Ramos (cell line): Measurements from ENCODE around the gene BPI.
"Not testable (repeated sequence)": the region's sequence is repeated elsewhere in the genome, so short reads cannot be mapped to it uniquely, and the experiment has no call there.

Experiments used
- in situ Hi-C: fragments of 300-500 bp; cut with MboI; formaldehyde crosslinking; loops from one replicate; pipeline ENCODE4 v1.14.3; 2022; ENCODE audit warnings: low sequenced_read_pairs; ENCODE audit not compliant: unreplicated experiment

The BPI gene

GRCh38 chr20:38353316-38353715 lies 49.4 kb downstream of the BPI start:
- in situ Hi-C loops = no loop called here

- in situ Hi-C loops = no loop called here
Measured at GRCh38 chr20:38354227-38354626, 50.3 kb downstream of the BPI start.

- in situ Hi-C loops = no loop called here
Measured at GRCh38 chr20:38355161-38356012, 51.4 kb downstream of the BPI start.

GRCh38 chr20:38357653-38358207 lies 53.8 kb downstream of the BPI start:
- in situ Hi-C loops = no loop called here

- in situ Hi-C loops = no loop called here
Measured at GRCh38 chr20:38358556-38358955, 54.6 kb downstream of the BPI start.

- in situ Hi-C loops = no loop called here
Measured at GRCh38 chr20:38363004-38363747, 59.2 kb downstream of the BPI start.

- in situ Hi-C loops = no loop called here
Measured at GRCh38 chr20:38369389-38369788, 65.4 kb downstream of the BPI start.

- in situ Hi-C loops = no loop called here
Measured at GRCh38 chr20:38372806-38373205, 68.8 kb downstream of the BPI start.

- in situ Hi-C loops = no loop called here
Measured at GRCh38 chr20:38373231-38373867, 69.4 kb downstream of the BPI start.

- in situ Hi-C loops = no loop called here
Measured at GRCh38 chr20:38373898-38374297, 69.9 kb downstream of the BPI start.

GRCh38 chr20:38377039-38377685 lies 73.2 kb downstream of the BPI start:
- in situ Hi-C loops = no loop called here

- in situ Hi-C loops = not testable (repeated sequence)
Measured at GRCh38 chr20:38377838-38378237, 73.9 kb downstream of the BPI start.

GRCh38 chr20:38383147-38383546 lies 79.2 kb downstream of the BPI start:
- in situ Hi-C loops = no loop called here

- in situ Hi-C loops = no loop called here
Measured at GRCh38 chr20:38386004-38386403, 82.0 kb downstream of the BPI start.

- in situ Hi-C loops = no loop called here
Measured at GRCh38 chr20:38386851-38387250, 82.9 kb downstream of the BPI start.
